ENCODE results near the gene SRRM4. TPM values are rescaled to one million over a fixed set of nuclear protein-coding genes. Genes with fewer than 3 reads are reported as not detected.

SRRM4 gene
- total and polyA plus RNA-seq, 10 donors, result under 0.01 TPM; not detected in 8

- no peak overlapping the region for H3K27ac ChIP-seq
- H3K9me3 ChIP-seq, result no peaks in the 10 kb centered on the region
- no peak for DNase-seq
- intact Hi-C loops (cut with DNase I; ENCODE audit: low total_unique reads), result no loop called here
- no peaks in the 10 kb centered on the region for H3K4me1 ChIP-seq
- H3K27me3 ChIP-seq (replicated peaks in 1 of 7), result no peaks in the 10 kb centered on the region
- no peak overlapping the region for H3K4me3 ChIP-seq
- no peaks in the 10 kb centered on the region for H3K36me3 ChIP-seq
- TF ChIP-seq CTCF (IDR thresholded peaks at IDR 0.05 in 8 of 11, conservative IDR thresholded peaks at IDR 0.05 in 3 of 11) (no peak), POLR2AphosphoS5 (IDR thresholded peaks at IDR 0.05) (no peak), POLR2A (IDR thresholded peaks at IDR 0.05) (no peak)
- 84 to 96% (median 91%) methylated on average over 2 of the region's 2 CpGs for WGBS, 5 donors
These were observed 225.8 kb downstream of the SRRM4 start for GRCh38 chr12:119207063-119207560.

DNA sequence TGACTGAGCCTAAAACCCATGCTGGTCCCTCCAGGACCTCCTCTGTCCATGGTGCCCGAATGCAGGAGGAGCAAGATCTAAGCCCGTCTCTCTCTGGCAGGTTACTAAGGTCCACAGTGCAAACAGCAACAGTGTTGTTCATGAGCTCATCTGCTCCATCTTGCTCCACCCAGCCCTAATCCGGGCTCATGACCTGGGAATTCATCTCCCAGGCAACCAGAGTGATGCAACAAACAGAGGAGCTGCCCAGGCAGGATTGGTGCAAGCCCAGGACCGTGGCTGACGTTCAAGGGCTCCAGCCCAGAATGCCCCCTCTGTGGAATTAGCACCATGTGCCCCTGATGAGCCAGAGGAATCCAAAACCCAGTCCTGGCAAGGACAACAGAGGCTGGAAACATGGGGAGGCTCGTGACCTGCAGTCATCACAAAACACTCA, 227.3 kb downstream of the SRRM4 start:
- intact Hi-C loops (cut with DNase I; ENCODE audit: low total_unique reads), result no loop called here
- Histone ChIP-seq H3K27me3 (replicated peaks in 1 of 7) (no peaks in the 10 kb centered on the region), H3K4me1 (no peaks in the 10 kb centered on the region), H3K36me3 (no peaks in the 10 kb centered on the region), H3K4me3 (no peak overlapping the region), H3K27ac (no peak overlapping the region), H3K9me3 (no peaks in the 10 kb centered on the region)
- 50 to 64% (median 57%) methylated on average over 6 of the region's 6 CpGs for WGBS, 5 donors
- TF ChIP-seq POLR2A (IDR thresholded peaks at IDR 0.05) (no peak), POLR2AphosphoS5 (IDR thresholded peaks at IDR 0.05) (no peak)
- DNase-seq, result no peak

DNA sequence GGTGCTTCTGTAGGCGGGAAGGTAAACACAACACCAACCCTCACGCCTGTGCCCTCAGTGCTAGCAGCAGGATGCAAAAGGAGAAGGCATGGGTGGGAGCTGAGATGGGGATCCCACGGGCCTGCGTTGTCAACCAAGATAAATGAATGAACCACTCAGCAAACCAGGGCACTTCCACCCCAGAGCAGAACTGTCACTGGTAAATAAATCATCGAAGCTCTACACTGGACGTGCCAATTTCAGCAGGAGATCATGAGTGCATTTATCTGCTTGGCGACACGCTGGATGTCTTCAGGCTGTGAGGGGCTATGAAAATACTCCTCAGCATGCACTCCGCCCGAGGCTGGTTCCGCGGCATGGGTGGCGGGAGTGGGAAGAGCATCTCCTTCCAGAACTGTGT, 230.5 kb downstream of the SRRM4 start:
- intact Hi-C loops (cut with DNase I; ENCODE audit: low total_unique reads), result no loop called here
- DNase-seq, result no peak
- Histone ChIP-seq H3K4me1 (no peaks in the 10 kb centered on the region), H3K9me3 (no peaks in the 10 kb centered on the region), H3K27me3 (replicated peaks in 1 of 7) (no peaks in the 10 kb centered on the region), H3K4me3 (no peak overlapping the region), H3K36me3 (no peaks in the 10 kb centered on the region), H3K27ac (no peak overlapping the region)
- no peak for TF ChIP-seq POLR2A (IDR thresholded peaks at IDR 0.05)
- no peak for TF ChIP-seq CTCF (IDR thresholded peaks at IDR 0.05 in 8 of 11, conservative IDR thresholded peaks at IDR 0.05 in 3 of 11)
- no peak for TF ChIP-seq POLR2AphosphoS5 (IDR thresholded peaks at IDR 0.05)
- 70 to 79% (median 75%) methylated on average over 13 of the region's 13 CpGs for WGBS, 5 donors

Other genes starting within 250 kb of the SRRM4 start
- gene HSPB8, start 197.4 kb downstream of the SRRM4 start, total RNA-seq, result 100 to 1,000 TPM in 1 of 7 donors, 10 to 100 TPM in 6; 38.3 to 109 (median 56.8) TPM
- gene HSPB8, start 197.4 kb downstream of the SRRM4 start, polyA plus RNA-seq, result 10 to 100 TPM; 14.1 to 44.7 (median 22.2) TPM